ENCODE data around the gene LTBR.

GRCh38 chr12:6390084-6390799 lies 6.3 kb downstream of the LTBR start:
- TF ChIP-seq CTCF (IDR thresholded peaks at IDR 0.05; ENCODE audit: poor library complexity, severe bottlenecking) (no peak), RAD21 (conservative IDR thresholded peaks at IDR 0.05) (no peak), EZH2 (IDR thresholded peaks at IDR 0.05; ENCODE audit: borderline replicate concordance, insufficient read depth, low read length, poor library complexity, severe bottlenecking) (no peak)
